Central memory CD4-positive, alpha-beta T cell (primary cell): ENCODE measurements around the gene GLUD1.
"Not testable (repeated sequence)": the region's sequence is repeated elsewhere in the genome, so short reads cannot be mapped to it uniquely, and the experiment has no call there.

ENCODE experiments used
- DNase-seq: peaks from one replicate; pipeline ENCODE4 v3.0.0; 2022

GLUD1 gene

GRCh38 chr10:87038786-87039185 is 55.9 kb downstream of the GLUD1 start:
- no peak for DNase-seq

DNA sequence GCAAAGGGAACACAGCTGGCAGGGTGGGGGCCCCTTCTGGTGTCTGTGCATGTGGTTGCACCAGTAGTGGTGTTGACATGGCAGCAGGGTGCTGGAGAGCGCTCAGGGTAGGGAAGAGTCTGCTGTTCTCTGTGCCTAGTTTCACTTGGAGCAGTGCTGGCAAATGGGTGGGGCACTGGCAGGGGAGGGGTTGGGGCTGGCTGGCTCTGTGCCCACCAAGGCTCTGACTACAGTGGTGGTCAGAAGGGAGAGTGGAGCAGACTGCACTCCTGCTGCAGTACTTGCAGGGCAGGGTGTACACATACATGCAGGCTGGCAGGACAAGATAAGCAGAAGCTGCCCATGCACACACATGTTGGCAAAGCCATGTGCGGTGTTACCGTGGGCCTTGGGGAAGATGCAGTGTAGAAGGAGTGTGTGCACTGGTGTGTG is 56.3 kb downstream of the GLUD1 start:
- DNase-seq: no peak

- no peak for DNase-seq
Measured at GRCh38 chr10:87036623-87037022, 58.0 kb downstream of the GLUD1 start.

GRCh38 chr10:87030912-87031635 is 63.6 kb downstream of the GLUD1 start:
- DNase-seq: no peak

DNA sequence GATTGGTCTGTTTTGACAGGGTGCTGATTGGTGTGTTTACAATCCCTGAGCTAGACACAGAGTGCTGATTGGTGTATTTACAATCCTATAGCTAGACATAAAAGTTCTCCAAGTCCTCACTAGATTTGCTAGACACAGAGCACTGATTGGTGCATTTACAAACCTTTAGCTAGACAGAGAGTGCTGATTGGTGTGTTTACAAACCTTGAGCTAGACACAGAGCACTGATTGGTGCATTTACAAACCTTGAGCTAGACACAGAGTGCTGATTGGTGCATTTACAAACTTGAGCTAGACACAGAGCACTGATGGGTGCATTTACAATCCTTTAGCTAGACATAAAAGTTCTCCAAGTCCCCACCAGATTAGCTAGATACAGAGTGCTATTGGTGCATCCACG is 64.2 kb downstream of the GLUD1 start:
- DNase-seq: not testable (repeated sequence)

DNA sequence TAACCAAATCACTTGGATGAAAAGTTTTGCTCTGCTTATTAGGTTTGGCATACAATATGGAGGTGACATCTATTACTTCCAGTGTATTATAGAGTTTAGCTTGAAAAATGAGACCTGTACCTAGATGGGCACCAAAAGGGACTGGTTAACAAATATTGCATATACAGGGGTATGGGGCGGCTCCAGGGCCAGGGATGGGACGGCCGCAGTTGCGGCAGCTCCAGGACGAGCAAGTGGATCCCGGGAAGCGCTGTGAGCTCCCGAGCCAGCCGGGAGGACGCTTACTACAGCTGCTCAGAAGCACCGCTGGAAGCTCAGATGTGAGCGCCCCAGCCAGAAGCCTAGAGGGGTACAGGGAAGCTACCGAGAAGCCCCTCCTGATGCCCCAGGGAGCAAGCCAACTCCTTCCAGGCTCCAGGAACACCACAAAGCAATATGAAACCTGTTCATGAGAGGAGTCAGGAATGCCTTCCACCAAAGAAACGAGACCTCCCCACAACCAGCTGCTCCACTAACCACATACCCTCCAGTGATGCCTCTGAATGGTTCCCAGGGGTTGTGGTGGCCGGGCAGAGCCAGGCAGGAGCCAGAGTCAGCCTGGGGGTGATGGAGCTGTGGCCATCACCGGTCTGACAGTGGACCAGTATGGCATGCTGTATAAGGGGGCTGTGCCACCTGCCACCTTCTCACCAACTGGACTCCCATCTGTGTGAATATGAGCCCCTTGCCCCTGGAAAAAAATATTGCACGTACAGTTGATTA is 67.7 kb downstream of the GLUD1 start:
- not testable (repeated sequence) for DNase-seq

GRCh38 chr10:87025285-87025958 is 69.2 kb downstream of the GLUD1 start:
- not testable (repeated sequence) for DNase-seq

DNA sequence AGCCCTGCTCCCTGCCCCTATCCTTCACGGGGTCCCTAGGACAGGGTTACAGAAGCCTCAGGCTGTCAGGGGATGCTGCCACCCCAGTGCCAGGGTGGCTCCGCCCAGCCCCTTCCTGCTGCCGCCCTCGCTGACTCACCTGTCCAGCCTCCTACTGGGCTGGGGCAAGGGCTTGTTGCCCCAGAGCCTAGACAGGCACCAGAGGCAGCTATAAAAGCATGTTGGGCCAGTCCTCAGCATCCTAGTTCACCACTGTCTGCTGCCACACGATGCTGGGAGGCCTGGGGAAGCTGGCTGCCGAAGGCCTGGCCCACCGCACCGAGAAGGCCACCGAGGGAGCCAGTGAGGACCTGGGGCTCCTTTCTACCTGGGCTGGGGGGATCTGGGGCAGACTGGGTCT is 74.6 kb downstream of the GLUD1 start, which contains the start of gene FAM25A:
FAM25A (plus strand) TSS at position 239 of the 400 bp plus-strand sequence; CDS start at position 270, 31 bp downstream.
- DNase-seq: not testable (repeated sequence)

DNA sequence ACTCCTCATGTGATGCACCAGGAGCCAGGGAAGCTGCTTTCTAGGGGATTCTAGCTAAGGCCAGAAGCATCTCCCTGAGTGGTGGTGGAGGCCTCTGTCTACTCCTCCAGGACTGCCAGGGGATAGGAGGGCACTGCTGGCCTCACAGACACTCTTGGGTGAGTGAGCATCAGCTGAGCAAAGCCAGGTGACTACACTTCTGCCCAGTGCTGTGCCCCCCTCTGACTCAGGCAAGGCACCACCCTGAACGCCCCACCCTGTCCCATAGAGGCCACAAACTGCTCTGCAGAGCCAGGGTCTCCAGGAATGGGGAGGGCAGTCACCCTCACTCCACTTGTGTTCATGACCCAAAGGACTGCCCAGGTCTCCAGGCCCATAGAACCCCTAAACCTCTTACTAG is 75.1 kb downstream of the GLUD1 start:
- DNase-seq: not testable (repeated sequence)

DNA sequence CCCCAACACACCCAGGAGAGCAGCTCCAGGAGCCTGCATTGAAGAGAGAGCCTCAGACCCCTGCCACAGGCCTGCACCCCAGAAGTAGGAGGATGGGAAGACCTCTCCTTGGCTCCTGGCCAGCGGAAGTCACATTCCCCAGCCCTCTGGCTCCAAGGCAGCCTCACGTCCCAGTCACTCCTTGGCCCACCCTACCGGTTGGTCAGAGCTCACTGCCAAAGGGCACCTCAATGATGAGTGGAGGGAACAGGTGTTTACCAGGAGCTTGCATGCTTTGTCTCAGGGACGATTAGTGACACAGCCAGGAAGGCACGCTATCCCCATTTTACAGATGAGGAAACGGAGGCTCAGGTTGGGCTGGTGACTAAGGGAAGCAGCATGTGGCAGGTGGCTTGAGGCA is 75.6 kb downstream of the GLUD1 start:
- not testable (repeated sequence) for DNase-seq

GRCh38 chr10:87018127-87018526 is 76.5 kb downstream of the GLUD1 start:
- DNase-seq: not testable (repeated sequence)

DNA sequence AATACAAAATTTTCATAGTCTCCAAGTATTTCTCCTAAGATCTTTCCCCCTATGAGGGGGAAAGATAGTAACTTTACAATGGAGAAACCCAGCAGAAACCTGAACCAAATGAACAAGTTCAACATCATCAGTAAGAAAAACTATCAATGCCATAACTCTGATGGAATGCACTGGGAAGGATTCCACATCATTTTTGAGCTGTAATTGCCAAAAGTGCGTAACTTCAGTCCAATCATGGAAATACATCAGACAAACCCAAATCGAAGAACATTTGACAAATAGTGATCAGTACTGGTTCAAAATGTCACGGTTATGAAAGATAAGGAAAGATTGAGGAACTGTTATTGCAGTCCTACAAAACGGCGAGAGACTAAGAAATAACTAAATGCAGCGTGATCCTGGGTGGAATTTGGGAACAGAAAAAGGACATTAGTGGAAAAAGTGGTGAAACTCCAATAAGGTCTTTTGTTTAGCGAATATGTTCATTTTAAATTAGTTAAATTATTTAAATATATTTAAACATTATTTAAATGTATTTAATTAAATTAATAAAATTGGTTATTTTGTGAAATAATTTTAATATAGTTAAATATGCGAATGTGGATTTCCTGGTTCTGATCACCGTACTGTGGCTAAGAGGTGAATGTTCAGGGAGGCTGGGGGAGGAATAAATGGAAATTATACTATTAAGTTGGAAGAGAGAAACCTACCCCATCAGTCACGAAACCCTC is 79.5 kb downstream of the GLUD1 start:
- DNase-seq: not testable (repeated sequence)

GRCh38 chr10:87013528-87013927 is 81.1 kb downstream of the GLUD1 start:
- not testable (repeated sequence) for DNase-seq

- not testable (repeated sequence) for DNase-seq
Measured at GRCh38 chr10:87009134-87009696, 85.4 kb downstream of the GLUD1 start.

GRCh38 chr10:87008303-87008702 is 86.3 kb downstream of the GLUD1 start:
- DNase-seq: not testable (repeated sequence)

DNA sequence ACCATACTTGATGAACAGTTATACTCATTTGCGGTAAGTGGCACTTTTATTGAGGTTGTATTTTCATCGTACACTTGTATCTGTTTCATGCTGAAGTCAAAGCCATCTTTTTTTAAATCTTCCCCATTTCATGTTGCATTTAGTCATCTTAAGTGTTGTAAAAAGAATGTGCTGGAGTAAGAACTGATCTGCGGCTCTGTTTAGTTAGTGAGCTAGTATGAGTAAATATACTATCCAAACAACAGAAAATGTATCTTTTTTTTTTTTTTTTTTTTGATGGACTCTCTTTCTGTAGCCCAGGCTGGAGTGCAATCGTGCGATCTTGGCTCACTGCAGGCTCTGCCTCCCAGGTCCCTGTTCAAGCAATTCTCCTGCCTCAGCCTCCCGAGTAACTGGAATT is 87.0 kb downstream of the GLUD1 start:
- not testable (repeated sequence) for DNase-seq

DNA sequence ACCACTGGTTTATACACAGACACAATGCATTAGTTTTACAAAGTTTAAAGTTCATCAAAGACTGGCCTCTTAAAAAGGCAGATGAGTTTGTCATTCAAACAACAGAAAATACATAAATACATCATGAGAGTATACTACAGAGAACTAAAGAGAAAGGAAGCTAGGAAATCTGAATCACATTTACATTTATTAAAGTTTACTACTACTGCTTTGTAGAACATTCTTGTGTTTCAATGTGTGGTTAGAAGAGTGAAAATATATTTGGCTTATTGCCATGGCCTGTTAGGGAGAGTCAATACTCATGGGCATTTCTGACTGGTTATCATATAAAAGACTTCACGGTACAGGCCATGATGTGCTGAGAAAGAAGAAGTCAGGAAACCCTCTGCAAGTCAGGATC is 87.5 kb downstream of the GLUD1 start:
- DNase-seq: not testable (repeated sequence)

GRCh38 chr10:87000491-87000890 is 94.2 kb downstream of the GLUD1 start:
- no peak for DNase-seq
